ENCODE results near the gene QSOX2.

GRCh38 chr9:136203408-136204144 is 42.0 kb downstream of the QSOX2 start:
- no peak for TF ChIP-seq CTCF (IDR thresholded peaks at IDR 0.05)
- TF ChIP-seq POLR2A (IDR thresholded peaks at IDR 0.05): no peak
